ENCODE measurements around the gene EDA. TPM values are rescaled to one million over a fixed set of nuclear protein-coding genes. Genes with fewer than 3 reads are reported as not detected.

EDA gene
- total RNA-seq: 1 to 10 TPM in 1 of 2 donors, under 1 TPM in 1; 0.67 to 1.4 TPM

DNA sequence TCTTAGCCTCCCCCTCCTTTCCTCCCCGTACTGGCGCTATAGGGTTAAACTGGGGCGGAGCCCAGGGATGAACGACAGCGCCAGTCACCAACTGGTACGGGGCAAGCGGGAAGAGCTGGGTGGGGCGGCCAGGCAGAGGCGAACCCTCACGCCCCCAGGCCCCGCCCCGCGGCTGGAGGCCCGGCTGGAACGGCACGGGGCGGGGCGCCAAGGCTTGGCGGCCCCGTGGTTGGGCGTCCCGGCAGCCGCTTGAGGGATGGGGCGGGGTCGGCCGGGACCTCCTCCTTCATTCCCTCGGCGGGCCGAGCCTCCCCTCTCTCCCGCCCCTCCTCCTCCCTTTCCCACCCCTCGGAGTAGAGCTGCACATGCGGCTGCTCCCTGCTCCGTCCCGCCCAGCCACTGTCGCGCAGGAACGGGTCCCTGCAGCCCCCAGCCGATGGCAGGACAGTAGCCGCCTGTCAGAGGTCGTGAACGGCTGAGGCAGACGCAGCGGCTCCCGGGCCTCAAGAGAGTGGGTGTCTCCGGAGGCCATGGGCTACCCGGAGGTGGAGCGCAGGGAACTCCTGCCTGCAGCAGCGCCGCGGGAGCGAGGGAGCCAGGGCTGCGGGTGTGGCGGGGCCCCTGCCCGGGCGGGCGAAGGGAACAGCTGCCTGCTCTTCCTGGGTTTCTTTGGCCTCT lies at the start of gene EDA:
EDA (plus strand) TSS at position 335 of the 678 bp plus-strand sequence.

DNA sequence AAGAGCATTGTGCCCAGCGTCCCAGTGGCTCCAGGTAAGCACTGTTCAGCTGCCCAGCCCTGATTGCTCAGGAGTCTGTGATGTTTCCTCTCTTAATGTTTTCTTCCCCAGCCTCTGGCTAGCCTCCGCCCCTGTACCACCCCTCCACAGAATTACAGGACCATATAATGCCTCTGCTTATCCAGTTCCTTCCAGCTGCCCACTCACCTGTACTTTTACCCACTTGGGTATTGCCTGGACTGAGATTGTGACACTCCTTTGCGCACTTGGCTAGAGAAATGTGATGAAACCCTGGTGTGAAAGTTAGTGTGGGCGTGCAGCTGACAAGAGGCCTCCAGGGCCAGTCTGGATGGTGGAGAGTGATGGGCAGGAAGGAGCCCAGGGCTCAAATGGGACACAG lies 434.0 kb downstream of the EDA start, which contains the start of gene AWAT2:
AWAT2 (minus strand) TSS at position 14 of the 400 bp plus-strand sequence; CDS start at position 8, 6 bp downstream.

DNA sequence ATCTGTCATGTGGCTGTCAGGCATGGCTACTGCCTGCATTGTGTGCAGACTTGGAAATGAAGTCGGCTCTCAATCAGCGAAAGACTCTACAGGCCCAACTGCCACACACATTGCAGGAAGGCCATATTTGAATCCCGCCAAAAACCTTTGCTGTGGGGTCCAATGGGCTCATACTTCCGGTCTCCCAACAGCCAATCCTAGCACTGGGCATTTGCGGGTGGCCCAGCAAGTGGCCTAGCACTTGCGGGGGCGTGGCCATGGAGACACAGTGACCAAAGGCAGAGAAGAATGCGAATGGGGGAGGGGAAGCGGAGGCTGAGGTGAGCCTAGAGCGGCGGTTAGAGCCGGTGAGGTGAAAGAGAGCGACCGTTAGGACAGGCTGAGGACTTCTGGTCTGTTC lies 446.2 kb downstream of the EDA start, which contains the start of gene OTUD6A:
OTUD6A (plus strand) TSS at position 382 of the 400 bp plus-strand sequence. CDS start 68 bp downstream, outside the sequence.

Small RNA genes within 50 kb of the gene (small RNA-seq; reads per million reads assigned to genes)
- gene MIR676 (1.0 to 1.4 reads per million in 2 donors), gene RF00012 (0 to 0.09 reads per million in 2 donors)

Other genes starting within 250 kb of the EDA start
- gene NALF2, start 111.8 kb upstream of the EDA start, total RNA-seq: not detected